HEK293 (cell line): ENCODE results near the gene AFF1.

Source experiments
- CTCF ChIA-PET: fragments of 350-600 bp; formaldehyde crosslinking; extraction: SDS; loops from one replicate; lab custom pipeline; 2021; ENCODE audit warnings: antibody characterized with exemption; lab: Yijun Ruan, JAX
- POLR2A ChIA-PET: fragments of 300-600 bp; formaldehyde crosslinking; extraction: SDS; loops from one replicate; lab custom pipeline; 2020; ENCODE audit warnings: antibody characterized with exemption, inconsistent platforms; lab: Yijun Ruan, JAX
- H3K27ac ChIP-seq: fragments of 200-500 bp; sonication (Bioruptor generic); 2 replicates; pipeline ENCODE4 v1.5.1; 2014; ENCODE audit warnings: low read depth, low read length, control low read depth, inconsistent platforms; ENCODE audit errors: extremely low read depth
- H3K36me3 ChIP-seq, 2 experiments: fragments of 200-500 bp in 1 of 2; sonication (Bioruptor generic) in 1 of 2; 1 replicate in 1 of 2; 2 replicates in 1 of 2; pipeline ENCODE4 v1.5.1; 2014 to 2017; ENCODE audit warnings: inconsistent platforms in 2 of 2, low read length in 2 of 2; ENCODE audit not compliant: control insufficient read depth in 2 of 2, insufficient read depth in 1 of 2
- H3K4me1 ChIP-seq: fragments of 200-500 bp; sonication (Bioruptor generic); 2 replicates; pipeline ENCODE4 v1.5.1; 2014; ENCODE audit warnings: mild to moderate bottlenecking, low read length, inconsistent platforms; ENCODE audit not compliant: control insufficient read depth, insufficient read depth
- H3K4me3 ChIP-seq: 2 replicates; pipeline ENCODE4 v1.5.1; 2011; ENCODE audit warnings: low read depth, mild to moderate bottlenecking, control low read depth, low read length, moderate library complexity
- H3K9me3 ChIP-seq: fragments of 200-500 bp; sonication (Bioruptor generic); 2 replicates; pipeline ENCODE4 v1.5.1; 2014; ENCODE audit warnings: low read depth, low read length, inconsistent platforms; ENCODE audit not compliant: control insufficient read depth, insufficient read depth
- GLIS2 ChIP-seq: fragments of 450-650 bp; formaldehyde crosslinking; IDR thresholded peaks from 2 replicates; pipeline ENCODE4 v1.5.1; 2016; ENCODE audit warnings: missing biosample characterization, missing genetic modification characterization
- KLF10 ChIP-seq: fragments of 450-650 bp; IDR thresholded peaks from 2 replicates; pipeline ENCODE4 v1.5.1; 2018; ENCODE audit warnings: missing biosample characterization, mild to moderate bottlenecking, missing genetic modification characterization
- KLF7 ChIP-seq: fragments of 450-650 bp; formaldehyde crosslinking; IDR thresholded peaks from 2 replicates; pipeline ENCODE4 v1.5.1; 2016; ENCODE audit warnings: missing biosample characterization, missing genetic modification characterization, borderline replicate concordance
- MZF1 ChIP-seq: fragments of 450-650 bp; formaldehyde crosslinking; IDR thresholded peaks from 2 replicates; pipeline ENCODE4 v1.5.1; 2017; ENCODE audit warnings: missing biosample characterization, missing genetic modification characterization, borderline replicate concordance
- OSR2 ChIP-seq: fragments of 450-650 bp; formaldehyde crosslinking; IDR thresholded peaks from 2 replicates; pipeline ENCODE4 v1.5.1; 2016; ENCODE audit warnings: missing biosample characterization, missing genetic modification characterization
- PRDM1 ChIP-seq: fragments of 450-650 bp; formaldehyde crosslinking; IDR thresholded peaks from 2 replicates; pipeline ENCODE4; 2016; ENCODE audit warnings: missing biosample characterization, missing genetic modification characterization
- REPIN1 ChIP-seq: fragments of 450-650 bp; formaldehyde crosslinking; IDR thresholded peaks from 2 replicates; pipeline ENCODE4 v1.5.1; 2017; ENCODE audit warnings: missing biosample characterization, missing genetic modification characterization, low read depth
- REST ChIP-seq: fragments of 450-650 bp; formaldehyde crosslinking; IDR thresholded peaks from 2 replicates; pipeline ENCODE4 v1.5.1; 2016; ENCODE audit warnings: missing biosample characterization, missing genetic modification characterization
- SP2 ChIP-seq: fragments of 450-650 bp; formaldehyde crosslinking; IDR thresholded peaks from 2 replicates; pipeline ENCODE4 v1.5.1; 2016; ENCODE audit warnings: missing biosample characterization, missing genetic modification characterization
- TCF7L2 ChIP-seq: IDR thresholded peaks from 2 replicates; pipeline ENCODE4 v1.6.1; 2011; ENCODE audit warnings: low read depth, mild to moderate bottlenecking, inconsistent platforms, low read length, moderate library complexity, borderline replicate concordance
- TRIM28 ChIP-seq: IDR thresholded peaks from 2 replicates; pipeline ENCODE4 v1.6.1; 2011; ENCODE audit warnings: low read length, control low read depth, borderline replicate concordance
- ZBTB21 ChIP-seq: fragments of 450-650 bp; formaldehyde crosslinking; IDR thresholded peaks from 2 replicates; pipeline ENCODE4 v1.5.1; 2017; ENCODE audit warnings: missing biosample characterization, missing genetic modification characterization
- ZFP37 ChIP-seq: fragments of 450-650 bp; formaldehyde crosslinking; IDR thresholded peaks from 2 replicates; pipeline ENCODE4 v1.5.1; 2016; ENCODE audit warnings: missing biosample characterization, missing genetic modification characterization
- ZNF157 ChIP-seq: fragments of 450-650 bp; formaldehyde crosslinking; IDR thresholded peaks from 2 replicates; pipeline ENCODE4 v1.5.1; 2016; ENCODE audit warnings: missing biosample characterization, missing genetic modification characterization
- ZNF239 ChIP-seq: fragments of 450-650 bp; formaldehyde crosslinking; IDR thresholded peaks from 2 replicates; pipeline ENCODE4 v1.5.1; 2016; ENCODE audit warnings: missing biosample characterization, missing genetic modification characterization
- ZNF335 ChIP-seq: fragments of 450-650 bp; formaldehyde crosslinking; conservative IDR thresholded peaks from 2 replicates; pipeline ENCODE4 v1.5.1; 2016; ENCODE audit warnings: missing biosample characterization, missing genetic modification characterization
- ZNF366 ChIP-seq: fragments of 450-650 bp; formaldehyde crosslinking; conservative IDR thresholded peaks from 2 replicates; pipeline ENCODE4 v1.5.1; 2016; ENCODE audit warnings: missing biosample characterization, missing genetic modification characterization
- ZNF416 ChIP-seq: fragments of 450-650 bp; formaldehyde crosslinking; IDR thresholded peaks from 2 replicates; pipeline ENCODE4 v1.5.1; 2016; ENCODE audit warnings: missing biosample characterization, missing genetic modification characterization
- ZNF48 ChIP-seq: fragments of 450-650 bp; formaldehyde crosslinking; IDR thresholded peaks from 2 replicates; pipeline ENCODE4 v1.5.1; 2016; ENCODE audit warnings: missing biosample characterization, missing genetic modification characterization
- ZNF501 ChIP-seq: fragments of 450-650 bp; formaldehyde crosslinking; IDR thresholded peaks from 2 replicates; pipeline ENCODE4 v1.5.1; 2016; ENCODE audit warnings: missing biosample characterization, missing genetic modification characterization
- ZNF544 ChIP-seq: fragments of 450-650 bp; formaldehyde crosslinking; IDR thresholded peaks from 2 replicates; pipeline ENCODE4 v1.5.0; 2017; ENCODE audit warnings: missing biosample characterization, missing genetic modification characterization
- ZNF664 ChIP-seq: fragments of 450-650 bp; formaldehyde crosslinking; IDR thresholded peaks from 2 replicates; pipeline ENCODE4 v1.5.1; 2016; ENCODE audit warnings: missing biosample characterization, missing genetic modification characterization
- ZNF704 ChIP-seq: fragments of 450-650 bp; formaldehyde crosslinking; IDR thresholded peaks from 2 replicates; pipeline ENCODE4 v1.5.1; 2016; ENCODE audit warnings: missing biosample characterization, missing genetic modification characterization
- ZNF791 ChIP-seq: fragments of 450-650 bp; formaldehyde crosslinking; IDR thresholded peaks from 2 replicates; pipeline ENCODE4 v1.5.1; 2016; ENCODE audit warnings: missing biosample characterization, missing genetic modification characterization
- TF ChIP-seq, protein P1 (sequence below): fragments of 450-650 bp; formaldehyde crosslinking; IDR thresholded peaks from 2 replicates; pipeline ENCODE4 v1.5.1; 2016; ENCODE audit warnings: missing biosample characterization, missing genetic modification characterization
- TF ChIP-seq, protein P2 (sequence below): fragments of 450-650 bp; formaldehyde crosslinking; IDR thresholded peaks from 2 replicates; pipeline ENCODE4 v1.5.1; 2016; ENCODE audit warnings: missing biosample characterization, missing genetic modification characterization
- TF ChIP-seq, protein P3 (sequence below): IDR thresholded peaks from 2 replicates; pipeline ENCODE4 v1.6.1; 2011; ENCODE audit warnings: mild to moderate bottlenecking, low read depth, low read length, borderline replicate concordance

Gene AFF1

GRCh38 chr4:87005690-87006425, 71.0 kb downstream of the AFF1 start:
- H3K9me3 ChIP-seq = no peaks in the 10 kb centered on the region
- TF ChIP-seq ZNF501 (tag by site-specific recombination) = no peak
- TF ChIP-seq, protein P1, sequence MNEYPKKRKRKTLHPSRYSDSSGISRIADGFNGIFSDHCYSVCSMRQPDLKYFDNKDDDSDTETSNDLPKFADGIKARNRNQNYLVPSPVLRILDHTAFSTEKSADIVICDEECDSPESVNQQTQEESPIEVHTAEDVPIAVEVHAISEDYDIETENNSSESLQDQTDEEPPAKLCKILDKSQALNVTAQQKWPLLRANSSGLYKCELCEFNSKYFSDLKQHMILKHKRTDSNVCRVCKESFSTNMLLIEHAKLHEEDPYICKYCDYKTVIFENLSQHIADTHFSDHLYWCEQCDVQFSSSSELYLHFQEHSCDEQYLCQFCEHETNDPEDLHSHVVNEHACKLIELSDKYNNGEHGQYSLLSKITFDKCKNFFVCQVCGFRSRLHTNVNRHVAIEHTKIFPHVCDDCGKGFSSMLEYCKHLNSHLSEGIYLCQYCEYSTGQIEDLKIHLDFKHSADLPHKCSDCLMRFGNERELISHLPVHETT (tag by site-specific recombination) = no peak
- TF ChIP-seq SP2 (tag by site-specific recombination) = no peak
- no peak for TF ChIP-seq REST (tag by site-specific recombination)
- TF ChIP-seq ZBTB21 = no peak
- no peak for TF ChIP-seq ZNF239 (tag by site-specific recombination)
- TF ChIP-seq ZNF791 = no peak
- peak; percentile 36; the same call in 1 of the 2 replicates for TF ChIP-seq OSR2 (tag by site-specific recombination)
- no peak for TF ChIP-seq ZFP37 (tag by site-specific recombination)
- peak; percentile 59; the same call in 1 of the 2 replicates for TF ChIP-seq TRIM28
- TF ChIP-seq, protein P2, sequence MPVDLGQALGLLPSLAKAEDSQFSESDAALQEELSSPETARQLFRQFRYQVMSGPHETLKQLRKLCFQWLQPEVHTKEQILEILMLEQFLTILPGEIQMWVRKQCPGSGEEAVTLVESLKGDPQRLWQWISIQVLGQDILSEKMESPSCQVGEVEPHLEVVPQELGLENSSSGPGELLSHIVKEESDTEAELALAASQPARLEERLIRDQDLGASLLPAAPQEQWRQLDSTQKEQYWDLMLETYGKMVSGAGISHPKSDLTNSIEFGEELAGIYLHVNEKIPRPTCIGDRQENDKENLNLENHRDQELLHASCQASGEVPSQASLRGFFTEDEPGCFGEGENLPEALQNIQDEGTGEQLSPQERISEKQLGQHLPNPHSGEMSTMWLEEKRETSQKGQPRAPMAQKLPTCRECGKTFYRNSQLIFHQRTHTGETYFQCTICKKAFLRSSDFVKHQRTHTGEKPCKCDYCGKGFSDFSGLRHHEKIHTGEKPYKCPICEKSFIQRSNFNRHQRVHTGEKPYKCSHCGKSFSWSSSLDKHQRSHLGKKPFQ (tag by site-specific recombination) = no peak
- TF ChIP-seq GLIS2 = no peak
- TF ChIP-seq ZNF157 (tag by site-specific recombination) = no peak
- no peak for TF ChIP-seq REPIN1 (tag by site-specific recombination)
- TF ChIP-seq, protein P3, sequence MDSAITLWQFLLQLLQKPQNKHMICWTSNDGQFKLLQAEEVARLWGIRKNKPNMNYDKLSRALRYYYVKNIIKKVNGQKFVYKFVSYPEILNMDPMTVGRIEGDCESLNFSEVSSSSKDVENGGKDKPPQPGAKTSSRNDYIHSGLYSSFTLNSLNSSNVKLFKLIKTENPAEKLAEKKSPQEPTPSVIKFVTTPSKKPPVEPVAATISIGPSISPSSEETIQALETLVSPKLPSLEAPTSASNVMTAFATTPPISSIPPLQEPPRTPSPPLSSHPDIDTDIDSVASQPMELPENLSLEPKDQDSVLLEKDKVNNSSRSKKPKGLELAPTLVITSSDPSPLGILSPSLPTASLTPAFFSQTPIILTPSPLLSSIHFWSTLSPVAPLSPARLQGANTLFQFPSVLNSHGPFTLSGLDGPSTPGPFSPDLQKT = no peak
- 0 out of 2 replicates have a peak, but pooled peaks have one; percentile 40 for TF ChIP-seq TCF7L2
- TF ChIP-seq ZNF366 (tag by site-specific recombination) = peak; percentile 80
- peak; percentile 35; the same call in 1 of the 2 replicates for TF ChIP-seq ZNF335 (tag by site-specific recombination)
- H3K4me3 ChIP-seq = peak overlapping the region; percentile 58
- no peaks in the 10 kb centered on the region for H3K36me3 ChIP-seq
- CTCF ChIA-PET = interaction anchor here (2.3 to 3.6 kb wide), 2 partner anchors 71 to 83 kb away, joined by 8 to 18 read pairs; partner anchors contain the start of gene AFF1
- no peaks in the 10 kb centered on the region for H3K4me1 ChIP-seq
- H3K27ac ChIP-seq = peak overlapping the region; percentile 95
- POLR2A ChIA-PET = interaction anchor here (0.6 to 3.3 kb wide), 14 partner anchors 9 to 218 kb away, joined by 3 to 69 read pairs (median 4); partner anchors contain the start of gene AFF1

DNA sequence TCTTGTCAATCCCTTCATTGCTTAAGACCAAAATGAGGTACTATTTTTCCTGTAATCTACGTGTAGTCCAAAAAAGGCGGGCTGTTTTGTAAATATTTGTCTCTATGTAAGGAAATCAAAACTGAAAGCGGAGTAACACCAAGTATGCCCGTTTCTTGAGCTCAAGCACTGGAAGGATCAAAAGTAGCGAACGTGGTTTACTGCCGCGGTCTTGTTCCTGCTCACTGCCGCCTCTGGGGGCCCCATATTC, 71.5 kb downstream of the AFF1 start:
- peak overlapping the region; percentile 58 for H3K4me3 ChIP-seq
- H3K4me1 ChIP-seq = peaks cover 2% of the 10 kb centered on the region; the same call in 1 of the 2 replicates
- no peaks in the 10 kb centered on the region for H3K36me3 ChIP-seq
- ChIA-PET POLR2A (interaction anchor here (0.6 to 3.3 kb wide), 15 partner anchors 8 to 218 kb away, joined by 3 to 69 read pairs (median 4); partner anchors contain the start of gene AFF1), CTCF (interaction anchor here (0.7 to 3.6 kb wide), 4 partner anchors 71 to 88 kb away, joined by 3 to 18 read pairs (median 11); partner anchors contain the start of gene AFF1)
- no peaks in the 10 kb centered on the region for H3K9me3 ChIP-seq
- H3K27ac ChIP-seq = peak overlapping the region; percentile 95
- TF ChIP-seq ZNF416 (tag by site-specific recombination) (no peak), KLF10 (no peak), MZF1 (tag by site-specific recombination) (0 out of 2 replicates have a peak, but pooled peaks have one; percentile 14), ZNF335 (tag by site-specific recombination) (peak; percentile 50; the same call in 1 of the 2 replicates), ZNF664 (peak; percentile 47; the same call in 1 of the 2 replicates), PRDM1 (peak; percentile 40), ZNF704 (tag by site-specific recombination) (no peak), ZNF48 (no peak), KLF7 (tag by site-specific recombination) (no peak), ZNF544 (tag by site-specific recombination) (no peak)
